Measurements from ENCODE around the gene KRTAP4-5.
"Not testable (repeated sequence)": the region's sequence is repeated elsewhere in the genome, so short reads cannot be mapped to it uniquely, and the experiment has no call there.

The KRTAP4-5 gene

DNA sequence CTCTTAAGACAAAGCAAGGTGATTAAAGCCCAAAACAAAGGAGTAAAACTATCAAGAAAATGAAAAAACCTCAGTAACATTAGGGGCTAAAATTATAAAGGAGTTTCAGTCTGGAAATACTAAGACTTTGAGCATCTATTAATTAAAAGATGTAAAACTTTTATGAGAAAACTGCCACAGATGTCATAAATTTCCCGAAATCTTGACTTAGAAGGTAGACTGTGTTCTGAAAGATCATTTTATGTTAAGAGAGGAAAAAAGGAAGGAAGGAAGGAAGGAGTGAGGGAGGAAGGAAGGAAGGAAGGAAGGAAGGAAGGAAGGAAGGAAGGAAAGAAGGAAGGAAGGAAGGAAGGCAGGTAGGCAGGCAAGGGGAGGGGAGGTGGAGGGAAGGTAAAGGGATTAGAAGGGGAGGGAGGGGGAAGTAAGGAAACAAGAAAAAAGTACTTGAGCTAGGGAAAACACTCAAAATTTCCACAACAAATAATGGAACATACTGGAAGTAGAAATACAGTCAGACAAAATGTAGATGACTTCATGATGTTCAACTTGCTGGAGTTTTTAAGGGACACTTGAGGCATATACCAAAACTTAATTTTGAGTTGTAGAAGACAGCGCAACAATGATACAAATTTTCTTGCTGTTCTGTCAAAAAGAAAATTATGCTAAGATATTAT is 2.0 kb downstream of the KRTAP4-5 start:
- DNase-seq (ENCODE audit: low read depth in 3 of 3, low spot score in 1 of 3), result no peak

DNA sequence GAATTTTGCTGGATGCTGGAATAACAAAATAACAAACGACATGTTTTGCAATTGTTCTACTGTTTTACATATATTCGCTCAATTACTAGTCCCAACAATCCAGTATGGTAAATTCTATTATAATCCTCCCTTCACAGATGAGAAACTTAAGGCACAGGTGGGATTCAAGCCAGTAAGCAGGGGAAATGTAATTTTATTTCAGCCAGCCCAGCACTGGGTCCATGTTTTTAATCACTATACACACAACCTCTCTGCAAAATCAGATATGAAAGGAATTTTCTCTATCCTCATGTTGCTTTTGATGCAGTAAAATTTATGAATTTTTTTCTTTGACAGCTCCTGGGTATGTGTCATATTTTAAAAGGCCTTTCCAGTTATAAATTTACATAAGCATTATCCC is 4.4 kb downstream of the KRTAP4-5 start:
- no peak for DNase-seq (ENCODE audit: low read depth in 3 of 3, low spot score in 1 of 3)

DNA sequence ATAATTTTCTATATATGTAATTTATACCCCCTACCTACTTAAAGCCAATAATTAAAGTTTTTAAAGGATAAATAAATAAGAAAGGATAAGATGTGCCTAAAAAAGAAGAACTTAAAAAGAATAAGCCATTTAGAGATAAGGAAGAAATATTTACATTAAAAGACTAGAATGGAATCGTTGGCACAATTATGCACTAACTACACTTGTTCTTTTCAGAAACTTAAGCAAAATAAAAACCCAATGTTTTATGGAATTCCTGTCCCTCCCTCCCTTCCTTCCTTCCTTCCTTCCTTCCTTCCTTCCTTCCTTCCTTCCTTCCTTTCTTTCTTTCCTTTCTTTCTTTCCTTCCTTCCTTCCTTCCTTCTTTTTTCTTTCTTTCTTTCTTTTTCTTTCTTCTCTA is 4.8 kb downstream of the KRTAP4-5 start:
- no peak for DNase-seq (ENCODE audit: low read depth in 3 of 3, low spot score in 1 of 3)

DNA sequence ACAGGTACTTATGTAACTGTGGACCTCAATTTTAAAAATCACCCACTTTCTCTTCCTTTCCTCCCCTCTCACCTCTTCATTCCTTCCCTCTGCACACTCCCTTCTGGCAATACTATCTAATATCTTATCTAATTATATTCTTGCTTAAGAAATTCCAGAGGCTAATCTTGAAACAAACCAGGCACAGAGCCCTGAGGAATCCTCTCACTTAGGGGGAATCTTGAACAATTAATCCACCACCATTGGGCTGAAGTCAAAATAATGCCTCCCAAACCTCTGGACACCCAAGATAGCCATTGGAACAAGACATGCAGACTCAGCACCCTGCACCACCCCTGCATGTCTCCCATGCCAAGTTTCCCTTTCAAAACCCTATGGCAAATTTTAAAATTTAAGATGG is 8.3 kb downstream of the KRTAP4-5 start:
- DNase-seq (ENCODE audit: low read depth in 3 of 3, low spot score in 1 of 3), result no peak

DNA sequence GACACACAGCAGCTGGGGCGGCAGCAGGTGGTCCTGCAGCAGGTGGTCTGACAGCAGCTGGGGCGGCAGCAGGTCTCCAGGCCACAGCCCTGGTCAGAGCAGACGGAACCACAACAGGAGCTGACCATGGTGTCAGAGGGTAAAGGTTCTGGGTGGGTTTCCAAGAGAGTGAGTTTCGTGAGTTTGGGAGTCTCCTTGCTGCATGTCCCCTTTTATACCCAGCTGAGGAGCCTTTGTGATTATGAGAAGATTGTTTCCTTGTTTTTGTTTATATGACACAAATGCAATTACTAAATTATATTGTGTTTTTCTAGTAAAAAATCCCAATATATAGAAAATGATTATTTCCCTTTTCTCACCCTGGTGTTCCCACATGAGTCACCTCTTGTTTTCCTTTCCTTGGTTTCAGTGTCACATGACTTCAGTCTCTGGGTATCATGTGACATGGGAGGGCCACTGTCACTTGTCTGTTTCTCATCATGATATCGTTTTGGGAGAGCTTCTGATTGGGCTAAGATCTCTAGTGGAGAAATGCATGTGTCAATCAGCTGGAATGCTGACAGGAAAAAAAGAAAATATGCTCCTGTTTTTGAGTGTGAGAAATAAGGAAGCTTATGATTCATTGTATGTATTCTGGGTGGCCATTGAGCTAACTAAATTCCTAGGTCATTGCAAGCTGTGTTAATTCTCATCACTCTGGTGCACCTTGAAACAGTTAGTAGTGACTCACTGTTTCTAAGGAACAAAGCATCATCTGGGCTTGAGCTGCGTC is 9.1 kb downstream of the KRTAP4-5 start, which contains the start of gene KRTAP4-6:
Gene KRTAP4-6 (minus strand): TSS at position 185 of the 772 bp plus-strand sequence. CDS start 57 bp downstream, at position 128.
- DNase-seq (ENCODE audit: low read depth in 3 of 3, low spot score in 1 of 3), result no peak

DNA sequence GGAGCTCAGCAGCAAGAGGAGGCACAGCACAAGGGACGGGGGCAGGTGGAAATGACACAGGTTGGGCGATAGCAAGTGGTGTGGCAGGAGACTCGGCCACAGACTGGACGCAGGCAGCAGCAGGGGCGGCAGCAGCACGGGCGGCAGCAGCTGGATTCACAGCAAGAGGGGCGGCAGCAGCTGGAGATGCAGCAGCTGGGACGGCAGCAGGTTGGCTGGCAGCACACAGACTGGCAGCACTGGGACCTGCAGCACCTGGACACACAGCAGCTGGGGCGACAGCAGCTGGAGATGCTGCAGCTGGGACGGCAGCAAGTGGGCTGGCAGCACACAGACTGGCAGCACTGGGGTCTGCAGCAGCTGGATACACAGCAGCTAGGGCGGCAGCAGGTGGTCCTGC is 9.8 kb downstream of the KRTAP4-5 start:
- not testable (repeated sequence) for DNase-seq (ENCODE audit: low read depth in 3 of 3, low spot score in 1 of 3)

DNA sequence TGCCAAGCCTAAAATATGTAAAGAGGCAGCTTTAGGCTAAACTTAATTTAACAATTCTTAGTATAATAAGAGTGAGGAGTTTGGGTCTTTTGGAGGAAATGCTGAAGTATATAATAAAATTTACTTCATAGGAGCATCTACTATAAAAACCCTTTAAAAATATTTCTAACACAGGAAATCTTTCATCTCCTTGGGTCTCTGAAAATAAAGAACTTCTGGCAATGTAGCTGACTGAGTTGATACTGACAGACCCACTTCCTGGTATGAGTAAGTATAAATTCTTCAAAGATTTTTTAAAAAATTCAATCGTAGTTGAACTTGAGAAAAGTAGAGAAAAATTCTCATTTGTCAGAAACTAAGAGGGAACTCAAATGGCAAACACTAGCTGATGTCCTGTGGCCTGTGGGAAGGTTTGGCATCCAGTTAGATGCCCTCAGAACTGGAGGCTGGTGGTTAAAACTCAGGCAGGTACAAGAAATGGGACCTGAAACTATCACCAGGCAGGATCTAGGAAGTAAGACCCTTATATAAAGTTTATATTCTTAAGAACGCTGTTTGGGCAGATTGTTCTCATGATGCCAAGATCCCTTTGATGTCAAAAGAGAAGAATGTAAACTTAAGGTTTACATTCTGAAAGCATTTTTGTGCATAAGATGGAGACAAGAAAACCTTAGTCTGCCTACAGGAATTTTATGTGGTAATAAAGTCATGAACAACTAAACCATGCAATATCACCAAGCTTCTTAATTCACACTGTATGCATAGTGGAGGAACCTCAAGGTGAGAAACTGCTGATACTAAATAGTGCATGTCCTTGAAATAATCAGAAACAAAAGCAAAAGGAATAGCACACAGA is 15.5 kb downstream of the KRTAP4-5 start:
- no peak for DNase-seq (ENCODE audit: low read depth in 3 of 3, low spot score in 1 of 3)

DNA sequence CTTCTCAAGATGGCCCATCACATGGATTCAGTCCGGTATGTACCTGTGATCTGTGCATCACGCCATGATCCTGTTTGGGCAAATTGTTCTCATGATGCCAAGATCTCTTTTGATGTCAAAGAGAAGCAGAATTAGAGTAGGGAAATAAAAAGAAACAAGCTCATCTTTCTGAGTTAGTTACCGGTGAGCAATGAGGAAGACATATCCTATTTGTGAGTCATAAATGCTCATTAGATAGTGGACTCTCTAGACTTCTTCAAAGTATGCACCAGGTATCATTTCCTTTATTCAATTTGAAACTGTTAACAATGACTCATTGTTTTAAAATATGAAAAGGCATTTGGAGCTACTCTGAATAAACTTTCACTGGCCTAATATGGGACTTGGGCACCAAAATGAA is 17.6 kb downstream of the KRTAP4-5 start:
- no peak for DNase-seq (ENCODE audit: low read depth in 3 of 3, low spot score in 1 of 3)

DNA sequence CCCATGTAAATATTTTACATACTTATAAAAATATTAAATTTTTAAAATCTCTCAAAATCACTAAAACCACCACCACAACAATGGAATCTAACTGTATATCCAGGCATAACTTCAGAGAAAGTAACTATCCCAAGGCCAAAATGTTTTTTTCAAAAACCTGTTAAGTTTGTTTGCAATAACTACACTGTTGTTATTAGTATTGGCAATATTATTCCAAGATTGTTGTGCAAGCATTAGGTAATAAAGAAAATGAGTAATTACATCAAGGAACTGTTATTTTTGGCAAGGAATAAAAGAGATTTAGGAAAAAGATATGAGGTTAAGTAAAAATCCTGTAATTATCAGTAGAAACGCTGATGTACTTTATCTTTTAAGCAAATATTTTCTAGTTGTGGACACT is 22.3 kb downstream of the KRTAP4-5 start:
- DNase-seq (ENCODE audit: low read depth in 3 of 3, low spot score in 1 of 3), result no peak

DNA sequence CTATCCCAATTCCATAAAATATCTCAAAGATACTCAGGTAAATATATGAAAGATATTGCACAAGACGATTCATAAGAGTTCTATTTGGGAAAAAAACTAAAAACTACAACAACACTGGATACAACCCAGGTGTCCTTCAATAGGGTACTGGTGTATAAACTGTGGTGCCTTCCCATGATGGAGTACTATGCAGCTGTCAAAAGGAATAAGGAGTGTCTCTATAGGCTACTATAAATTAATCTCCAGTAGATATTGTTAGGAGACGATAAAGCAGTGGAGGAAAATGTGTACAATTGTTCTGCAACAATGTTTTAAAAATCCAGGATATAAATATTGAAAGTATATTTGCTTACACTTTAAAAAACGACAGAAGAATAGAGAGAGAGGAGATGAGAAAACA is 23.2 kb downstream of the KRTAP4-5 start:
- no peak for DNase-seq (ENCODE audit: low read depth in 3 of 3, low spot score in 1 of 3)

DNA sequence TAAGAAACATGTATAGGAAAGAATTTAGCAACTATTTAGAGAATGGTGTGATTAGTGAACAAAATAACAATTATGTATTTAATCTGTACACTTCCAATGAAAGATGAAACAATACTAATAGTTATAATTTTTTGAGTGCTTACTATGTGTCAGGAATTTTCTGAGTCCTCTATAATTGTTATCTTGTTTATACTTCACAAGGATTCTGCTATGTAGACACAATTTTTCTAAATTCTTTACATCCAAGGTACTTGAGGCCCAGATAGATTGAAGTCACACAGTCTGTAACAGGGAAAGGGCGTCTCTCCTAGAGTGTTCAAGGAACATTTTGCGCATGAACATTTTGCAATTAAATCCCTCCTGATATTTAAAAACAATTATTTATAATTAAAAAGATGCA is 24.6 kb downstream of the KRTAP4-5 start:
- DNase-seq (ENCODE audit: low read depth in 3 of 3, low spot score in 1 of 3), result no peak

DNA sequence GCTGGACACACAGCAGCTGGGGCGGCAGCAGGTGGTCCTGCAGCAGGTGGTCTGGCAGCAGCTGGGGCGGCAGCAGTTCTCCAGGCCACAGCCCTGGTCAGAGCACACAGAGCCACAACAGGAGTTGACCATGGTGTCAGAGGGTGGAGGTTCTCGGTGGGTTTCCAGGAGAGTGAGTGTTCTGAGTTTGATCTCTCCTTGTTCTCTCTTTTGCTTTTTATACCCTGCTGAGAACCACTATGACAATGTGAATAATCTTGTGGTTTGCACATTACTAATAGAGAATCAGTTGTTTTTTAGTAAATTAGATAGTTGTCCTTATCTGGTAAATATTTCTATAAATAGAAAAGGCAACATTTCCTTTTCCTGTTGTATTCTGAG is 25.6 kb downstream of the KRTAP4-5 start, which contains the start of gene KRTAP4-12:
Gene KRTAP4-12 (minus strand): TSS at position 192 of the 381 bp plus-strand sequence. CDS start 60 bp downstream, at position 132.
- DNase-seq (ENCODE audit: low read depth in 3 of 3, low spot score in 1 of 3), result not testable (repeated sequence)

DNA sequence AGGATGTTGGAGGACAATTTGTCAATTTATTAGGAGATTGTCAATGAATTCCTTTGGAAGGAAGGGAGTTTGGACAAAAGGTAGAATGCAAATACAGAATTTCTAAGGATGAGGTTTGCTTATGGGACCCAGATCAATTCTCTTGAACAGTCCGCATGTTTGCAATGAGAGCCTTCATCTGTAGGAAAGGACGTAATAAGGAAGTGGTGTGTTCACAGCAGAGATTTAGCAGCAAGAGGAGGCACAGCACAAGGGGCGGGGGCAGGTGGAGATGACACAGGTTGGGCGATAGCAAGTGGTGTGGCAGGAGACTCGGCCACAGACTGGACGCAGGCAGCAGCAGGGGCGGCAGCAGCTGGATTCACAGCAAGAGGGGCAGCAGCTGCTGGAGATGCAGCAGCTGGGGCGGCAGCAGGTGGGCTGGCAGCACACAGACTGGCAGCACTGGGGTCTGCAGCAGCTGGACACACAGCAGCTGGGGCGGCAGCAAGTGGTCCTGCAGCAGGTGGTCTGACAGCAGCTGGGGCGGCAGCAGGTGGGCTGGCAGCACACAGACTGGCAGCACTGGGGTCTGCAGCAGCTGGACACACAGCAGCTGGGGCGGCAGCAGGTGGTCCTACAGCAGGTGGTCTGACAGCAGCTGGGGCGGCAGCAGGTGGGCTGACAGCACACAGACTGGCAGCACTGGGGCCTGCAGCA is 26.2 kb downstream of the KRTAP4-5 start:
- not testable (repeated sequence) for DNase-seq (ENCODE audit: low read depth in 3 of 3, low spot score in 1 of 3)

DNA sequence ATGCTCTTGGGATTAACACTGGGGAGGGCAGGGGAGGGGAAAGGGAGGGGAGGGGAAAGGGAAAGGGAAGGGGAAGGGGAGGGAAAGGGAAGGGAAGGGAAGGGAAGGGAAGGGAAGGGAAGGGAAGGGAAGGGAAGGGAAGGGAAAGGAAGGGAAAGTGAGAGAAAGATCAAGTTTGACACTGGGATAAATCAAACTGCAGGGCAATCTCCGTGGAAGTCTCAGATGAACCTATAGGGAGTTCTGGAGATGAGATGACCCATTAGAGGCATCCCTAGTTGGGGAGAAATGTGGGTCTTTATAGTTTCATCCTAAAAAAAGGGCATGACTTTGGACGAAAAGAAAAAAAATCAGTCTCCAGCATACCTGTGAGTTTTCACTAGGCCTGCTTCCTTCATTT is 27.9 kb downstream of the KRTAP4-5 start:
- DNase-seq (ENCODE audit: low read depth in 3 of 3, low spot score in 1 of 3), result no peak

DNA sequence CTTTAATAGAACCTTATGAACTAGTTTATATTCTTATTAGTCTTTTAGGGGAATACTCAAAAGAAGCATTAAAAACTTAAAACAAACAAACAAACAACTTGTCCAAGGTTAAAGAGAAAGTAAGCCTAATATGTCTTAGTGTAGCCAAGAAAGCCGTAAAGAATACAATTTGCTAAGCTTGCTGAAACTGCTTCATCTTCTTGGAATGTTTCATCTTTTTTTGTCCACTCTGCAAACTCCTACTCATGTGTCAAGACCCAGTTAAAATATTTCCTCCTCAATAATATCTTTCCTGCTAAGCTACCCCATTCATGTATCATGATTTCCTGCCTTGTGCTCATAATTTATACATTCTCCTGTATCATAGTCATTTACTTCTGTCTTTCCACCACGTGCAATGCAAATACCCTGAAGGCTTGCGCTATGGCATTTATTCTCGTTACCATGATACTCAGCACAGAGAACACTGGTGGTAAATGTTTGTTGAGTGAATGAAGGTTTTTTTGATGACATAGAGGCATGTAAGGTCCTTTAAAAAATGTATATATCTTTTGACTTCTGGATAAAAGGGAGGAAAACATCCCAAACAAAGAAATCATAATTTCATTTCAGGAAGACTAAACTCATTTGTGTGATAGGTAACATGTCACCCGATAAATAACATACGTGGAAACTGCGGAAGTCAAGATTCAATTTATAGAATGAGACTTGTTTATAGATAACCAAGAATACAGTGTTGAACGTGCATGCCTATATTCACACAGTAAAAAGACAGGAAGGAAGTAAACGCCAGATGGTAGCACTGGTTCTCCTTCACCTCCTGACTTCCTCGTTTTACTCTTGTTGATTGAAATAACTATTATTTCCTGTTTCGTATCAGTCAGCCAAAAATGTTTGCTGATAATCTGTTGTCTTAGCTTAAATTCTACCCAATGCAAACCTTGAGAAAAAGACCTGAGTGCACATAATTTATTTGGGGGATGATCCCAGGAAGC is 29.6 kb downstream of the KRTAP4-5 start:
- DNase-seq (ENCODE audit: low read depth in 3 of 3, low spot score in 1 of 3), result not testable (repeated sequence)

DNA sequence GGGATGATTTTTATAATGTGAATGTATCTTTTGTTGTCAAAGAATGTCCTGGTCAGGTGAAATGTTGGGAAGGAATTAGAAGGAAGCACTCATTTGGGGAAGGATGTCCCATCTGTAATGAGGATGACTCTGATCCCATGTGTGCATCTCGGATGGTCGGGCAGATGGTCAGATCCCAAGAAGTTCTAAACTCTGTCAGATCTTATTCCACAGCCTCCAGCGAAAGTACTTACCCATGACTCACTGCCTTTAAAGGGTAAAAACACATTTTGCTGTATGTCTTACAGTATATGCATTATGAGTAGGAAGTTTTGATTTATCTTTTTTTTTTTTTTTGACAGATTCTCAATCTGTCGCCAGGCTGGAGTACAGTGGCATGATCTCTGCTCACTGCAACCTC is 30.9 kb downstream of the KRTAP4-5 start:
- DNase-seq (ENCODE audit: low read depth in 3 of 3, low spot score in 1 of 3), result no peak

DNA sequence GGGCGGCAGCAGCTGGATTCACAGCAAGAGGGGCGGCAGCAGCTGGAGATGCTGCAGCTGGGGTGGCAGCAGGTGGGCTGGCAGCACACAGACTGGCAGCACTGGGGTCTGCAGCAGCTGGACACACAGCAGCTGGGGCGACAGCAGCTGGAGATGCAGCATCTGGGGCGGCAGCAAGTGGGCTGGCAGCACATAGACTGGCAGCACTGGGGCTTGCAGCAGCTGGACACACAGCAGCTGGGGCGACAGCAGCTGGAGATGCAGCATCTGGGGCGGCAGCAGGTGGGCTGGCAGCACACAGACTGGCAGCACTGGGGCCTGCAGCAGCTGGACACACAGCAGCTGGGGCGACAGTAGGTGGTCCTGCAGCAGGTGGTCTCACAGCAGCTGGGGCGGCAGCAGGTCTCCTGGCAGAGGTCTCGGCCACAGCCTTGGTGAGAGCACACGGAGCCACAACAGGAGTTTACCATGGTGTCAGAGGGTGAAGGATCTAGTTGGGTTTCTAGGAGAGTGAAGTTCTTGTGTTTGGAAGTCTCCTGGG is 31.7 kb downstream of the KRTAP4-5 start, which contains the start of gene KRTAP4-11:
Gene KRTAP4-11 (minus strand): TSS at position 528 of the 541 bp plus-strand sequence. CDS start 58 bp downstream, at position 470.
- DNase-seq (ENCODE audit: low read depth in 3 of 3, low spot score in 1 of 3), result not testable (repeated sequence)

DNA sequence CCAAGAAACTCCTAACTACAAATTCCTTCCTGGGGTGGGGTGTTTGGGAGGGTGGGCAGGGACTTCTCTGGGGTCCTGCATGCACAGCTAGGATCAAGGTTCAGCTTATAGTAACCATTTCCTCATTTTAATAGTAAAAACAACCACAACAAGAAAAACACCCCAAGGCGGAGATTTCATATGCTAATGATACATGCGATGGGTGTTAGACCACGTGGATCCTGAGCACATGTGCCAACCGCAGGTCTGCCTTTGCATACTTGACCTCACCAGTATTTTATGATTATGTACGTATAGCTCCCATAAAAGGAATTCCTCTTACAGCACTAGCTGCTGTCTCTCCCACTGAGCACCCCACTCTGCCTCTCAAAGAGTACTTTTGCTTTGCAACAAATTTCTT is 33.3 kb downstream of the KRTAP4-5 start:
- no peak for DNase-seq (ENCODE audit: low read depth in 3 of 3, low spot score in 1 of 3)

DNA sequence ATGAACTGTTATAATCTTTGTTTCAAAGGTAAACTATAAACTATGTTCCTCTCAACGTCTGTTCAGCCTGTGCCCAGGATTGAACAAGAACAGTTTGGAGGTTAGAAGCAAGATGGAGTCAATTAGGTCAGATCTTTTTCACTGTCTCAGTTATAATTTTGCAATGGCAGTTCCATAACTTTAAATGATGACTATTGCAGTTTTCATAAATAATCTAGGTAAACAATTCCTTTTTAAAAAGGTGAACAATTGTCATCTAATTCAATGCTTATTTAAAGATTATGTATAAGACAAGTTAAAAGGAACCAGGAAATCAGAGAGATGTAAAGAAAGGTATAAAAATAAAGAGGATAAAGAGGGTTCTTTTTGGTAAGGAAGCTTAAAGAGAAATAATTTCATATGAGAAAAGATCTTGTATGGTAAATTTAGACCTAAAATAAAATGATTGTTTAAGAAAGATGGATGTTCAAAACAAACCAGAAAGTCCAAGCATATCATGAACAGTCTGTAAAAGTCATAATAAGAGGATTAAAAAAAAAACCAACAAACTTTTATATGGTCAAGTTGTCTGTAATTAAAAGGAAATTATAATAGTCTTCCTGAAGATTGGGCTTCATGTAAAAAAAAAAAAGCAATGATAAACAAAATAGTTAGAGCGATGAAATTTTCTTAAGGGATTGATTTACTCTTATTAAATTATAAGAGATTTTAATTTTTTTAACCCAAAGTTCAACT is 38.3 kb downstream of the KRTAP4-5 start:
- DNase-seq (ENCODE audit: low read depth in 3 of 3, low spot score in 1 of 3), result no peak
